Mucosa of descending colon (tissue), 3 donors: Measurements from ENCODE around the gene RNF212B. TPM values are rescaled to one million over a fixed set of nuclear protein-coding genes. Genes with fewer than 3 reads are reported as not detected.

Source experiments
- ATAC-seq: fragments of 200-7000 bp; cut with Tn5 transposase; one replicate; pipeline ENCODE4 v1.9.1; 2020; ENCODE audit warnings: mild to moderate bottlenecking, moderate library complexity
- DNase-seq, 3 donors: peaks; one replicate each; pipeline ENCODE4 v3.0.0-alpha.2; 2020
- H3K36me3 ChIP-seq: fragments of 200-600 bp; one replicate; pipeline ENCODE4 v1.8.0; 2021; ENCODE audit warnings: low read depth, mild to moderate bottlenecking
- H3K4me1 ChIP-seq: fragments of 200-600 bp; one replicate; pipeline ENCODE4 v1.8.0; 2021; ENCODE audit warnings: low read depth, mild to moderate bottlenecking
- H3K4me3 ChIP-seq: fragments of 200-600 bp; one replicate; pipeline ENCODE4 v1.8.0; 2021; ENCODE audit warnings: mild to moderate bottlenecking
- H3K9me3 ChIP-seq: fragments of 200-600 bp; one replicate; pipeline ENCODE4 v1.8.0; 2021; ENCODE audit warnings: mild to moderate bottlenecking
- CTCF ChIP-seq: fragments of 200-600 bp; IDR thresholded peaks from one replicate; pipeline ENCODE4 v1.8.0; 2022; ENCODE audit warnings: antibody characterized with exemption, mild to moderate bottlenecking
- intact Hi-C, 2 donors: fragments of 100-400 bp; cut with DNase I in 1 of 2; cut with micrococcal nuclease in 1 of 2; formaldehyde crosslinking; loops; one replicate each; pipeline versions ENCODE4 v1.11.0 to v1.11.1; 2022; cut with DNase I, micrococcal nuclease
- total RNA-seq, 3 donors: library from RNA; stranded (reverse); fragmentation: NEBNext Ultra II Directional in 2 of 3; extraction: Animal tissue kit (Norgen Biotek cat#: 25700) in 2 of 3; gene quantifications; one replicate each; pipeline versions ENCODE4 v1.2.1 to v1.2.4, GENCODE V29; 2021 to 2023
- donor health status: DM: no; HTN: no; CAD: no; lungs with moderate emphysema.
- donor health status: DM: no; HTN: no; CAD: no.
- donor health status: DM: no; HTN: yes; CAD: no.

Gene RNF212B
- total RNA-seq, 3 donors from 2014 or later = not detected

GRCh38 chr14:23300687-23301223, 63.0 kb downstream of the RNF212B start:
- H3K4me1 ChIP-seq = peaks cover 27% of the 10 kb centered on the region
- DNase-seq = peak in 2 of 3 donors; percentile 48 to 62
- intact Hi-C loops = no loop called here
- H3K36me3 ChIP-seq = no peaks in the 10 kb centered on the region
- peak overlapping the region; percentile 20 for H3K4me3 ChIP-seq
- TF ChIP-seq CTCF = no peak
- ATAC-seq = no peak
- H3K9me3 ChIP-seq = no peaks in the 10 kb centered on the region

- Histone ChIP-seq H3K9me3 (no peaks in the 10 kb centered on the region), H3K36me3 (no peaks in the 10 kb centered on the region), H3K4me1 (peaks cover 32% of the 10 kb centered on the region), H3K4me3 (peak overlapping the region; percentile 31)
- intact Hi-C loops = no loop called here
- TF ChIP-seq CTCF = peak; percentile 79
- ATAC-seq (peak; percentile 87), DNase-seq (peak; percentile 97 to 99 (median 99))
Measured at GRCh38 chr14:23301288-23301968, 63.7 kb downstream of the RNF212B start.

- no peak for TF ChIP-seq CTCF
- Histone ChIP-seq H3K9me3 (no peaks in the 10 kb centered on the region), H3K36me3 (no peaks in the 10 kb centered on the region), H3K4me3 (peak overlapping the region; percentile 31), H3K4me1 (peaks cover 32% of the 10 kb centered on the region)
- intact Hi-C loops = no loop called here
- DNase-seq = no peak
- peak; percentile 21 for ATAC-seq
Measured at GRCh38 chr14:23301969-23302289, 64.2 kb downstream of the RNF212B start.

- H3K4me3 ChIP-seq = peak within 1 kb of the TSS; percentile 31
- peak; percentile 52 for ATAC-seq
- intact Hi-C loops = no loop called here
Measured at GRCh38 chr14:23302290-23303225, 64.8 kb downstream of the RNF212B start, which contains the start of gene PPP1R3E. TSS of gene PPP1R3E (minus strand) at chr14:23302859. CDS start at chr14:23302576, 283 bp downstream.

More at GRCh38 chr14:23302290-23303225, 64.8 kb downstream of the RNF212B start, which contains the start of gene PPP1R3E:
- no peak for TF ChIP-seq CTCF
- DNase-seq = peak; percentile 81 to 95 (median 85)
- no peaks in the 10 kb centered on the region for H3K9me3 ChIP-seq
- peaks cover 35% of the 10 kb centered on the region for H3K4me1 ChIP-seq
- no peaks in the 10 kb centered on the region for H3K36me3 ChIP-seq
